SH-SY5Y (cell line): ENCODE measurements around the gene C16orf74.

Experiments
- GATA2 ChIP-seq: IDR thresholded peaks from 2 replicates; pipeline ENCODE4 v1.6.1; 2011; ENCODE audit warnings: mild to moderate bottlenecking, low read depth, low read length
- GATA3 ChIP-seq: IDR thresholded peaks from 2 replicates; pipeline ENCODE4 v1.6.1; 2011; ENCODE audit warnings: low read depth, mild to moderate bottlenecking, low read length, moderate library complexity

DNA sequence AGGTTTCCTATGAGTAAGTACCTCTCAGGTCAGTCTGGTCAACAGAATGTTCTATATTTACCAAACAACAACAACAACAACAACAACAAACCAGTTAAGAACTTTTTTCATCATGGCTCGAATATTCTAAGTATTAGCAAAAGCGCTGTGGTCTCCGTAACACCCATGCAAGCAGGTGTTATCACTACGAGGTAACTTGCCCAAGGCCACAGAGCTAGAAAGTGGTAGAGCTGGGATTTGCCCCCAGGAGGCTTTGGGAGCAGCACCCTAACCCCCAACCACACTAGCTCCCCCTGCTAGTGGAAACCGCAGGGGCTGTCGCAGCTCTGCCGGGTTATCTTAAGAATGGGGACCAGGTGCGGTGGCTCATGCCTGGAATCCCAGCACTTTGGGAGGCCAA is 23.9 kb upstream of the C16orf74 start:
- no peak for TF ChIP-seq GATA3
- TF ChIP-seq GATA2 = no peak
